Measurements from ENCODE around the gene MACROD2. TPM values are rescaled to one million over a fixed set of nuclear protein-coding genes. Genes with fewer than 3 reads are reported as not detected.

Gene MACROD2
- total and polyA plus RNA-seq, 4 donors, result 0.66 to 10.5 (median 3.3) TPM

DNA sequence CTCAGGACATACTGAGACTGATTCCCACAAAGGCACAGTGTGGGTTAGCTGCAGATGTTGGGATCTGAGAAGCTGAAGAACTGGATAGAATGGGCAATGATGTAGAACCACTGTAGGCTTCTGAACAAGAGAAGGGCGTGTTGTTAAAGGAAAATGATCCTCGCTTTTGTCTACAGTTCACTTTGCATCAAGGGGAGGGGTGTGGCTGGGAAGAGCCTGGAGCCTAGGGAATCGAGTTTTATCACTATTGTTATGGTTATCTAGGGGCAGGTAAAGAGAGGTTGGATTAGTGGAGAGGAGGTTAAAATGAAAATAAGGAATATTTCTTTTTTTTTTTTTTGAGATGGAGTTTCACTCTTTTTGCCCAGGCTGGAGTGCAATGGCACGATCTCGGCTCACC, 1809.8 kb downstream of the MACROD2 start:
- WGBS, result 93% methylated on average over 5 of the region's 5 CpGs
- H3K9ac ChIP-seq (ENCODE audit: low read depth in 1 of 2, low read length in 2 of 2), result no peak overlapping the region
- H3K4me1 ChIP-seq (ENCODE audit: control insufficient read depth in 4 of 4, insufficient read depth in 4 of 4, low read length in 3 of 4), result no peaks in the 10 kb centered on the region
- no peak overlapping the region for H3K27ac ChIP-seq (ENCODE audit: low read depth in 1 of 2, low read length in 2 of 2)
- TF ChIP-seq, protein P1, sequence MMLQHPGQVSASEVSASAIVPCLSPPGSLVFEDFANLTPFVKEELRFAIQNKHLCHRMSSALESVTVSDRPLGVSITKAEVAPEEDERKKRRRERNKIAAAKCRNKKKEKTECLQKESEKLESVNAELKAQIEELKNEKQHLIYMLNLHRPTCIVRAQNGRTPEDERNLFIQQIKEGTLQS (IDR thresholded peaks at IDR 0.05), result no peak
- TF ChIP-seq RAD21 (IDR thresholded peaks at IDR 0.05) (no peak), FOXA2 (IDR thresholded peaks at IDR 0.05) (no peak), EGR1 (IDR thresholded peaks at IDR 0.05; ENCODE audit: low read depth in 2 of 2) (no peak), YY1 (IDR thresholded peaks at IDR 0.05) (no peak), HNF4G (IDR thresholded peaks at IDR 0.05) (no peak), SP1 (IDR thresholded peaks at IDR 0.05) (no peak), HNF4A (conservative IDR thresholded peaks at IDR 0.05) (no peak)
- TF ChIP-seq, protein P2, sequence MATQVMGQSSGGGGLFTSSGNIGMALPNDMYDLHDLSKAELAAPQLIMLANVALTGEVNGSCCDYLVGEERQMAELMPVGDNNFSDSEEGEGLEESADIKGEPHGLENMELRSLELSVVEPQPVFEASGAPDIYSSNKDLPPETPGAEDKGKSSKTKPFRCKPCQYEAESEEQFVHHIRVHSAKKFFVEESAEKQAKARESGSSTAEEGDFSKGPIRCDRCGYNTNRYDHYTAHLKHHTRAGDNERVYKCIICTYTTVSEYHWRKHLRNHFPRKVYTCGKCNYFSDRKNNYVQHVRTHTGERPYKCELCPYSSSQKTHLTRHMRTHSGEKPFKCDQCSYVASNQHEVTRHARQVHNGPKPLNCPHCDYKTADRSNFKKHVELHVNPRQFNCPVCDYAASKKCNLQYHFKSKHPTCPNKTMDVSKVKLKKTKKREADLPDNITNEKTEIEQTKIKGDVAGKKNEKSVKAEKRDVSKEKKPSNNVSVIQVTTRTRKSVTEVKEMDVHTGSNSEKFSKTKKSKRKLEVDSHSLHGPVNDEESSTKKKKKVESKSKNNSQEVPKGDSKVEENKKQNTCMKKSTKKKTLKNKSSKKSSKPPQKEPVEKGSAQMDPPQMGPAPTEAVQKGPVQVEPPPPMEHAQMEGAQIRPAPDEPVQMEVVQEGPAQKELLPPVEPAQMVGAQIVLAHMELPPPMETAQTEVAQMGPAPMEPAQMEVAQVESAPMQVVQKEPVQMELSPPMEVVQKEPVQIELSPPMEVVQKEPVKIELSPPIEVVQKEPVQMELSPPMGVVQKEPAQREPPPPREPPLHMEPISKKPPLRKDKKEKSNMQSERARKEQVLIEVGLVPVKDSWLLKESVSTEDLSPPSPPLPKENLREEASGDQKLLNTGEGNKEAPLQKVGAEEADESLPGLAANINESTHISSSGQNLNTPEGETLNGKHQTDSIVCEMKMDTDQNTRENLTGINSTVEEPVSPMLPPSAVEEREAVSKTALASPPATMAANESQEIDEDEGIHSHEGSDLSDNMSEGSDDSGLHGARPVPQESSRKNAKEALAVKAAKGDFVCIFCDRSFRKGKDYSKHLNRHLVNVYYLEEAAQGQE (IDR thresholded peaks at IDR 0.05), result no peak
- TF ChIP-seq, protein P3, sequence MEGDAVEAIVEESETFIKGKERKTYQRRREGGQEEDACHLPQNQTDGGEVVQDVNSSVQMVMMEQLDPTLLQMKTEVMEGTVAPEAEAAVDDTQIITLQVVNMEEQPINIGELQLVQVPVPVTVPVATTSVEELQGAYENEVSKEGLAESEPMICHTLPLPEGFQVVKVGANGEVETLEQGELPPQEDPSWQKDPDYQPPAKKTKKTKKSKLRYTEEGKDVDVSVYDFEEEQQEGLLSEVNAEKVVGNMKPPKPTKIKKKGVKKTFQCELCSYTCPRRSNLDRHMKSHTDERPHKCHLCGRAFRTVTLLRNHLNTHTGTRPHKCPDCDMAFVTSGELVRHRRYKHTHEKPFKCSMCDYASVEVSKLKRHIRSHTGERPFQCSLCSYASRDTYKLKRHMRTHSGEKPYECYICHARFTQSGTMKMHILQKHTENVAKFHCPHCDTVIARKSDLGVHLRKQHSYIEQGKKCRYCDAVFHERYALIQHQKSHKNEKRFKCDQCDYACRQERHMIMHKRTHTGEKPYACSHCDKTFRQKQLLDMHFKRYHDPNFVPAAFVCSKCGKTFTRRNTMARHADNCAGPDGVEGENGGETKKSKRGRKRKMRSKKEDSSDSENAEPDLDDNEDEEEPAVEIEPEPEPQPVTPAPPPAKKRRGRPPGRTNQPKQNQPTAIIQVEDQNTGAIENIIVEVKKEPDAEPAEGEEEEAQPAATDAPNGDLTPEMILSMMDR (IDR thresholded peaks at IDR 0.05; ENCODE audit: low read depth, low read length, missing input control), result no peak
- H3K36me3 ChIP-seq (ENCODE audit: control insufficient read depth in 4 of 4, insufficient read depth in 3 of 4, low read depth in 1 of 4, low read length in 3 of 4), result no peaks in the 10 kb centered on the region
- no peak overlapping the region for H3K4me3 ChIP-seq (ENCODE audit: low read depth in 1 of 3, low read length in 3 of 3)
- DNase-seq (ENCODE audit: low spot score), result no peak
- no peaks in the 10 kb centered on the region for H3K27me3 ChIP-seq (ENCODE audit: control insufficient read depth in 4 of 4, insufficient read depth in 4 of 4, low read length in 3 of 4)
- no peaks in the 10 kb centered on the region for H3K9me3 ChIP-seq (ENCODE audit: control insufficient read depth in 4 of 4, low read length in 3 of 4)

DNA sequence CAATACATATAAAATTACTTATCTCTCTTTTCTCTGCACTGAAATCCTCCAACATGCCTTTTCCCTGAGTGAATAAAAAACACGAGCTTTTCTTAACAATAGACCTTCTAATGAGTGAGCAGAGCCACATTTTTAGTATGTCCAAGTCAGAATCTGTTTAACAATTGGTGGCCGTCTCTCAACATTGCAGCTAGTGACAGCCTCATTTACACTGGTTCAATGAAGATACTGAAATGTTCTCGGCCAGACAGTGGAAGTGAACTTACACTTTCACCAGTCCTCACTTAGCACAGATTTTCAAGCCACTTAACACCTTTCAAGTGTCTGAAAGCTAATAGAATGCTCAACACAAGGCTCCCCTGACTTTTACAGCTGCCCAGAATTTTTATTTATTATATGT, 1810.8 kb downstream of the MACROD2 start:
- H3K4me3 ChIP-seq (ENCODE audit: low read depth in 1 of 3, low read length in 3 of 3), result no peak overlapping the region
- no peak for DNase-seq (ENCODE audit: low spot score)
- TF ChIP-seq HNF4A (conservative IDR thresholded peaks at IDR 0.05), result no peak
- TF ChIP-seq GABPA (IDR thresholded peaks at IDR 0.05 in 1 of 2, conservative IDR thresholded peaks at IDR 0.05 in 1 of 2), result no peak
- TF ChIP-seq TAF1 (conservative IDR thresholded peaks at IDR 0.05), result no peak
- no peak for TF ChIP-seq SP1 (IDR thresholded peaks at IDR 0.05)
- TF ChIP-seq, protein P4, sequence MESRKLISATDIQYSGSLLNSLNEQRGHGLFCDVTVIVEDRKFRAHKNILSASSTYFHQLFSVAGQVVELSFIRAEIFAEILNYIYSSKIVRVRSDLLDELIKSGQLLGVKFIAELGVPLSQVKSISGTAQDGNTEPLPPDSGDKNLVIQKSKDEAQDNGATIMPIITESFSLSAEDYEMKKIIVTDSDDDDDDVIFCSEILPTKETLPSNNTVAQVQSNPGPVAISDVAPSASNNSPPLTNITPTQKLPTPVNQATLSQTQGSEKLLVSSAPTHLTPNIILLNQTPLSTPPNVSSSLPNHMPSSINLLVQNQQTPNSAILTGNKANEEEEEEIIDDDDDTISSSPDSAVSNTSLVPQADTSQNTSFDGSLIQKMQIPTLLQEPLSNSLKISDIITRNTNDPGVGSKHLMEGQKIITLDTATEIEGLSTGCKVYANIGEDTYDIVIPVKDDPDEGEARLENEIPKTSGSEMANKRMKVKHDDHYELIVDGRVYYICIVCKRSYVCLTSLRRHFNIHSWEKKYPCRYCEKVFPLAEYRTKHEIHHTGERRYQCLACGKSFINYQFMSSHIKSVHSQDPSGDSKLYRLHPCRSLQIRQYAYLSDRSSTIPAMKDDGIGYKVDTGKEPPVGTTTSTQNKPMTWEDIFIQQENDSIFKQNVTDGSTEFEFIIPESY (IDR thresholded peaks at IDR 0.05), result no peak
- TF ChIP-seq YY1 (IDR thresholded peaks at IDR 0.05), result no peak
- TF ChIP-seq, protein P5, sequence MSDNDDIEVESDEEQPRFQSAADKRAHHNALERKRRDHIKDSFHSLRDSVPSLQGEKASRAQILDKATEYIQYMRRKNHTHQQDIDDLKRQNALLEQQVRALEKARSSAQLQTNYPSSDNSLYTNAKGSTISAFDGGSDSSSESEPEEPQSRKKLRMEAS (IDR thresholded peaks at IDR 0.05), result no peak
- TF ChIP-seq NR2F2 (IDR thresholded peaks at IDR 0.05), result no peak
- TF ChIP-seq, protein P2 (IDR thresholded peaks at IDR 0.05), result no peak
- no peak for TF ChIP-seq HNF4G (IDR thresholded peaks at IDR 0.05)
- no peak for TF ChIP-seq FOXA2 (IDR thresholded peaks at IDR 0.05)
- TF ChIP-seq, protein P3 (IDR thresholded peaks at IDR 0.05; ENCODE audit: low read depth, low read length, missing input control), result no peak
- TF ChIP-seq, protein P1 (IDR thresholded peaks at IDR 0.05), result no peak
- TF ChIP-seq FOXA1 (IDR thresholded peaks at IDR 0.05), result no peak
- no peak for TF ChIP-seq EGR1 (IDR thresholded peaks at IDR 0.05; ENCODE audit: low read depth in 2 of 2)
- no peak for TF ChIP-seq RAD21 (IDR thresholded peaks at IDR 0.05)
- no peak for TF ChIP-seq RXRA (IDR thresholded peaks at IDR 0.05)

More for the DNA sequence above, 1810.8 kb downstream of the MACROD2 start:
- Histone ChIP-seq H3K9me3 (ENCODE audit: control insufficient read depth in 4 of 4, low read length in 3 of 4) (no peaks in the 10 kb centered on the region), H3K27ac (ENCODE audit: low read depth in 1 of 2, low read length in 2 of 2) (no peak overlapping the region), H3K9ac (ENCODE audit: low read depth in 1 of 2, low read length in 2 of 2) (no peak overlapping the region), H3K36me3 (ENCODE audit: control insufficient read depth in 4 of 4, insufficient read depth in 3 of 4, low read depth in 1 of 4, low read length in 3 of 4) (no peaks in the 10 kb centered on the region), H3K4me1 (ENCODE audit: control insufficient read depth in 4 of 4, insufficient read depth in 4 of 4, low read length in 3 of 4) (no peaks in the 10 kb centered on the region), H3K27me3 (ENCODE audit: control insufficient read depth in 4 of 4, insufficient read depth in 4 of 4, low read length in 3 of 4) (no peaks in the 10 kb centered on the region)
- 82% methylated on average over 3 of the region's 3 CpGs for WGBS

Measured in liver (tissue), 9 donors.